Measurements from ENCODE around the gene TAOK3. TPM values are rescaled to one million over a fixed set of nuclear protein-coding genes. Genes with fewer than 3 reads are reported as not detected.

The TAOK3 gene
- total and polyA plus RNA-seq, 9 of the 15 experiments (the other 6 are each of a cell fraction or from before 2014, with no cell fraction given), result 24.3 to 83.5 (median 47.1) TPM

DNA sequence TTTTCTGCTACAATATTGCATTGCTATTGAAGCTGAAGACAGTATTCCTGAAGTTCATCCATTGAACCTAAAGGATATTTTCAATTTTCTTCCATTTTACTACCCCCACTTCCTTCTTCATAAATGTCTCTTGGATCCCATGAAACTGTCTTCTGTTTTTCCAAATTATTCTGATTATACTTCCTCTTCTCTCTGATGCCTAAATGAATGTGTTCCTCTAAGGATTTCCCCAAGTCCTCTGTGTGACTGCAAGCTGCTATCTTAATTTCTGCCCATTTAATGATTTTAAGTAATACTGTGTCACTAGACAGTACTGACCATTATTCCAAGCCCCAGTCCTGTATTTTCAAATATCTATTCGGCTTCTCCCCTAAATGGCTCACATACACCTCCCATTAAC, 102.9 kb downstream of the TAOK3 start:
- ChIA-PET POLR2A (interaction anchor here (1.2 kb wide), 1 partner anchor 15 kb away, joined by 4 read pairs; no protein-coding TSS in a partner anchor), CTCF (ENCODE audit: low intra/inter-chr PET ratio) (no interaction called here)
- Histone ChIP-seq H4K20me1 (replicated peaks; ENCODE audit: control insufficient read depth, insufficient read depth, low read length) (no peaks in the 10 kb centered on the region), H3K27me3 (ENCODE audit: control insufficient read depth in 2 of 2, insufficient read depth in 2 of 2, low read length in 2 of 2) (no peaks in the 10 kb centered on the region), H3K9me3 (replicated peaks; ENCODE audit: control insufficient read depth, insufficient read depth, low read depth, low read length) (no peaks in the 10 kb centered on the region), H3K4me1 (replicated peaks in 1 of 2; ENCODE audit: control insufficient read depth in 2 of 2, insufficient read depth in 2 of 2, low read length in 2 of 2) (no peaks in the 10 kb centered on the region), H3K4me3 (no peak overlapping the region), H3K4me2 (ENCODE audit: insufficient read depth, low read length) (no peak overlapping the region), H3K9ac (ENCODE audit: insufficient read depth in 1 of 2, low read depth in 2 of 2, low read length in 2 of 2) (no peak overlapping the region), H3K27ac (ENCODE audit: extremely low read depth, low read depth, low read length) (no peak overlapping the region), H3K9me1 (ENCODE audit: control insufficient read depth, insufficient read depth, low read length) (no peaks in the 10 kb centered on the region), H2AFZ (ENCODE audit: low read depth, low read length) (no peak overlapping the region), H3K36me3 (ENCODE audit: control insufficient read depth, insufficient read depth, low read length) (peaks cover 11% of the 10 kb centered on the region; the same call in 2 of the 3 replicates), H3K79me2 (ENCODE audit: control insufficient read depth, insufficient read depth, low read length) (peaks cover 3% of the 10 kb centered on the region; the same call in 2 of the 3 replicates)
- no TSS peak for BruUV-seq (replicated peaks)
- FAIRE-seq (no peak), ATAC-seq (no peak), DNase-seq (ENCODE audit: extremely low read depth in 1 of 4, low spot score in 3 of 4) (no peak)
- TF ChIP-seq KHSRP (IDR thresholded peaks at IDR 0.05) (no peak), LCOR (CRISPR knock-in tag; IDR thresholded peaks at IDR 0.05) (no peak), BCLAF1 (IDR thresholded peaks at IDR 0.05; ENCODE audit: borderline replicate concordance in 1 of 2, control insufficient read depth in 1 of 2, low read depth in 2 of 2, low read length in 1 of 2) (no peak), ZNF165 (CRISPR knock-in tag; IDR thresholded peaks at IDR 0.05; ENCODE audit: borderline replicate concordance) (no peak), KLF13 (tag; IDR thresholded peaks at IDR 0.05; ENCODE audit: borderline replicate concordance, low read depth) (no peak), YY1 (IDR thresholded peaks at IDR 0.05; ENCODE audit: borderline replicate concordance in 1 of 3, control insufficient read depth in 1 of 3, extremely low read depth in 1 of 3, insufficient read depth in 3 of 3, insufficient read length in 1 of 3, insufficient replicate concordance in 2 of 3, low read depth in 1 of 3, low read length in 2 of 3) (no peak), SMARCB1 (IDR thresholded peaks at IDR 0.05; ENCODE audit: insufficient read length, low read depth) (no peak), GABPB1 (CRISPR knock-in tag; IDR thresholded peaks at IDR 0.05) (no peak), ELF4 (CRISPR knock-in tag; IDR thresholded peaks at IDR 0.05) (no peak), ZNF778 (CRISPR knock-in tag; IDR thresholded peaks at IDR 0.05) (no peak), PCBP1 (IDR thresholded peaks at IDR 0.05; ENCODE audit: low read depth, low read length, poor library complexity, severe bottlenecking) (no peak), FOXK2 (conservative IDR thresholded peaks at IDR 0.05 in 1 of 2, IDR thresholded peaks at IDR 0.05 in 1 of 2; ENCODE audit: low read depth in 2 of 2) (no peak)
- TF ChIP-seq, protein P1, sequence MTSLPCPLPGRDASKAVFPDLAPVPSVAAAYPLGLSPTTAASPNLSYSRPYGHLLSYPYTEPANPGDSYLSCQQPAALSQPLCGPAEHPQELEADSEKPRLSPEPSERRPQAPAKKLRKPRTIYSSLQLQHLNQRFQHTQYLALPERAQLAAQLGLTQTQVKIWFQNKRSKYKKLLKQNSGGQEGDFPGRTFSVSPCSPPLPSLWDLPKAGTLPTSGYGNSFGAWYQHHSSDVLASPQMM (CRISPR knock-in tag; IDR thresholded peaks at IDR 0.05), result no peak
- intact Hi-C loops (cut with micrococcal nuclease) (no loop called here), in situ Hi-C loops (cut with MboI) (no loop called here)
- WGBS (ENCODE audit: insufficient coverage, low coverage, missing lambda C conversion rate), result 95% methylated on average over 1 of the region's 1 CpG

All from K562 (cell line).